NCI-H2029 treated with DMSO at 0.1 percent for 48 hours (cell line): ENCODE results near the gene LGALS9.

ENCODE experiments used
- DNase-seq: peaks from one replicate; lab custom pipeline; 2025; lab: John Stamatoyannopoulos, UW

Gene LGALS9

GRCh38 chr17:27630607-27631410, at the start of gene LGALS9:
LGALS9 (plus strand) TSS chr17:27631188; CDS start chr17:27631266, 78 bp downstream.
- DNase-seq, result peak; percentile 30

GRCh38 chr17:27582696-27583095, 48.3 kb upstream of the LGALS9 start:
- no peak for DNase-seq

GRCh38 chr17:27585153-27585681, 45.8 kb upstream of the LGALS9 start:
- DNase-seq, result no peak

GRCh38 chr17:27585792-27586191, 45.2 kb upstream of the LGALS9 start:
- DNase-seq, result no peak

GRCh38 chr17:27586203-27586721, 44.7 kb upstream of the LGALS9 start:
- DNase-seq, result no peak

GRCh38 chr17:27588354-27588753, 42.6 kb upstream of the LGALS9 start:
- no peak for DNase-seq

GRCh38 chr17:27590864-27591263, 40.1 kb upstream of the LGALS9 start:
- no peak for DNase-seq

GRCh38 chr17:27591986-27592385, 39.0 kb upstream of the LGALS9 start:
- no peak for DNase-seq

GRCh38 chr17:27593232-27593856, 37.6 kb upstream of the LGALS9 start:
- no peak for DNase-seq

GRCh38 chr17:27593857-27594255, 37.1 kb upstream of the LGALS9 start:
- no peak for DNase-seq

- DNase-seq, result no peak
Observed at GRCh38 chr17:27595208-27595607, 35.8 kb upstream of the LGALS9 start.

GRCh38 chr17:27596096-27596495, 34.9 kb upstream of the LGALS9 start:
- no peak for DNase-seq

GRCh38 chr17:27596566-27597187, 34.3 kb upstream of the LGALS9 start:
- no peak for DNase-seq

- DNase-seq, result no peak
Observed at GRCh38 chr17:27597188-27597580, 33.8 kb upstream of the LGALS9 start.

GRCh38 chr17:27597783-27598320, 33.1 kb upstream of the LGALS9 start:
- no peak for DNase-seq

- DNase-seq, result no peak
Observed at GRCh38 chr17:27598337-27599050, 32.5 kb upstream of the LGALS9 start.

GRCh38 chr17:27600471-27600870, 30.5 kb upstream of the LGALS9 start:
- DNase-seq, result no peak

- peak; percentile 26 for DNase-seq
Observed at GRCh38 chr17:27601069-27601974, 29.7 kb upstream of the LGALS9 start.

GRCh38 chr17:27601975-27602302, 29.0 kb upstream of the LGALS9 start:
- no peak for DNase-seq

- DNase-seq, result no peak
Observed at GRCh38 chr17:27602721-27603420, 28.1 kb upstream of the LGALS9 start.
